Osteocyte (in vitro differentiated cells): Measurements from ENCODE around the gene ELSPBP1. TPM values are rescaled to one million over a fixed set of nuclear protein-coding genes. Genes with fewer than 3 reads are reported as not detected.
A peak's percentile ranks its signal among the peaks of the same experiment; 100 is the strongest.
"Not testable (repeated sequence)": the region's sequence is repeated elsewhere in the genome, so short reads cannot be mapped to it uniquely, and the experiment has no call there.

Experiments
- DNase-seq: peaks from one replicate; pipeline ENCODE4 v3.0.0; 2021; ENCODE audit warnings: mixed read lengths; ENCODE audit not compliant: unreplicated experiment; ENCODE audit errors: extremely low spot score
- H3K27ac Mint-ChIP-seq: one replicate; pipeline ENCODE4 v1.8.0; 2021; ENCODE audit warnings: mild to moderate bottlenecking, mixed read lengths; ENCODE audit not compliant: unreplicated experiment
- H3K27me3 Mint-ChIP-seq: one replicate; pipeline ENCODE4 v1.8.0; 2021; ENCODE audit warnings: mixed read lengths; ENCODE audit not compliant: unreplicated experiment
- H3K36me3 Mint-ChIP-seq: one replicate; pipeline ENCODE4 v1.8.0; 2021; ENCODE audit warnings: mixed read lengths; ENCODE audit not compliant: unreplicated experiment
- H3K4me1 Mint-ChIP-seq: one replicate; pipeline ENCODE4 v1.8.0; 2021; ENCODE audit warnings: mixed read lengths; ENCODE audit not compliant: unreplicated experiment
- H3K4me3 Mint-ChIP-seq: one replicate; pipeline ENCODE4 v1.8.0; 2021; ENCODE audit warnings: mild to moderate bottlenecking, moderate library complexity, mixed read lengths; ENCODE audit not compliant: unreplicated experiment
- H3K9me3 Mint-ChIP-seq: one replicate; pipeline ENCODE4 v1.8.0; 2021; ENCODE audit warnings: mixed read lengths; ENCODE audit not compliant: unreplicated experiment
- long read RNA-seq: library from polyadenylated mRNA; unstranded; transcript quantifications from one replicate; pipeline ENCODE4 v2.0.0, GENCODE V29; 2021
- total RNA-seq: library from RNA; stranded (reverse); gene quantifications from 2 replicates; pipeline ENCODE4 v1.2.1, GENCODE V29; 2021
- TF ChIP-seq, protein P1 (sequence below): fragments of 200-600 bp; sonication (generic); IDR thresholded peaks from 2 replicates; pipeline ENCODE4 v1.5.0; 2021; ENCODE audit warnings: antibody characterized with exemption, mild to moderate bottlenecking, moderate library complexity

The ELSPBP1 gene
- not detected in 2 replicates for total RNA-seq
- long read RNA-seq: 0 reads

DNA sequence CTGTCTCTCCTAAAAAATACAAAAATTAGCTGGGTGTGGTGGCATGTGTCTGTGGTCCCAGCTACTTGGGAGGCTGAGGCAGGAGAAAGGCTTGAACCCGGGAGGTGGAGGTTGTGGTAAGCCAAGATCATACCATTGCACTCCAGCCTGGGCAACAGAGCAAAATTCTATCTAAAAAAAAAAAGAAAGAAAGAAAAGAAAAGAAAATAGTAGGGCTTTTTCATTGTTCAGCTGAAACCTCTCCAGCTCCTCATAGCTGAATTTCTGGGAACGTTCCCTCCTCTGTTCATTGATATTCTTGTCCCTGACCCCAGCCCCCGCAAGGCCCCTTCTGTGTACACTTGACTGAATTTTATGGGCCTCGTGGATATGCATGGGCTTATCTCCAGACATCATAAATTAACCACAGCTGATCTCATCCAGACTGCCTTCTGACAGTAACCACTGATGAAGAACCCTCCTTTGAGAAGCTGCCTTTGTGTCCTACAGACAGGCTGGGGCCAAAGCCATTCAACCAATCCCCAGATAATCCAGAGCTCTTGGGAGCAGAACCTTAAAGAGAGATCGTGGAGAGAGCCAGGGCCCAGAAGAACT is at the start of gene ELSPBP1:
ELSPBP1 (plus strand) TSS at position 424 of the 594 bp plus-strand sequence. CDS start 14,036 bp downstream, outside the sequence.
- Mint-ChIP-seq H3K27me3 (peaks cover 15% of the 10 kb centered on the region), H3K9me3 (no peaks in the 10 kb centered on the region), H3K4me1 (no peaks in the 10 kb centered on the region), H3K36me3 (no peaks in the 10 kb centered on the region), H3K4me3 (no peak within 1 kb of the TSS), H3K27ac (no peak within 1 kb of the TSS)
- DNase-seq: no peak
- TF ChIP-seq, protein P1, sequence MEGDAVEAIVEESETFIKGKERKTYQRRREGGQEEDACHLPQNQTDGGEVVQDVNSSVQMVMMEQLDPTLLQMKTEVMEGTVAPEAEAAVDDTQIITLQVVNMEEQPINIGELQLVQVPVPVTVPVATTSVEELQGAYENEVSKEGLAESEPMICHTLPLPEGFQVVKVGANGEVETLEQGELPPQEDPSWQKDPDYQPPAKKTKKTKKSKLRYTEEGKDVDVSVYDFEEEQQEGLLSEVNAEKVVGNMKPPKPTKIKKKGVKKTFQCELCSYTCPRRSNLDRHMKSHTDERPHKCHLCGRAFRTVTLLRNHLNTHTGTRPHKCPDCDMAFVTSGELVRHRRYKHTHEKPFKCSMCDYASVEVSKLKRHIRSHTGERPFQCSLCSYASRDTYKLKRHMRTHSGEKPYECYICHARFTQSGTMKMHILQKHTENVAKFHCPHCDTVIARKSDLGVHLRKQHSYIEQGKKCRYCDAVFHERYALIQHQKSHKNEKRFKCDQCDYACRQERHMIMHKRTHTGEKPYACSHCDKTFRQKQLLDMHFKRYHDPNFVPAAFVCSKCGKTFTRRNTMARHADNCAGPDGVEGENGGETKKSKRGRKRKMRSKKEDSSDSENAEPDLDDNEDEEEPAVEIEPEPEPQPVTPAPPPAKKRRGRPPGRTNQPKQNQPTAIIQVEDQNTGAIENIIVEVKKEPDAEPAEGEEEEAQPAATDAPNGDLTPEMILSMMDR: no peak

DNA sequence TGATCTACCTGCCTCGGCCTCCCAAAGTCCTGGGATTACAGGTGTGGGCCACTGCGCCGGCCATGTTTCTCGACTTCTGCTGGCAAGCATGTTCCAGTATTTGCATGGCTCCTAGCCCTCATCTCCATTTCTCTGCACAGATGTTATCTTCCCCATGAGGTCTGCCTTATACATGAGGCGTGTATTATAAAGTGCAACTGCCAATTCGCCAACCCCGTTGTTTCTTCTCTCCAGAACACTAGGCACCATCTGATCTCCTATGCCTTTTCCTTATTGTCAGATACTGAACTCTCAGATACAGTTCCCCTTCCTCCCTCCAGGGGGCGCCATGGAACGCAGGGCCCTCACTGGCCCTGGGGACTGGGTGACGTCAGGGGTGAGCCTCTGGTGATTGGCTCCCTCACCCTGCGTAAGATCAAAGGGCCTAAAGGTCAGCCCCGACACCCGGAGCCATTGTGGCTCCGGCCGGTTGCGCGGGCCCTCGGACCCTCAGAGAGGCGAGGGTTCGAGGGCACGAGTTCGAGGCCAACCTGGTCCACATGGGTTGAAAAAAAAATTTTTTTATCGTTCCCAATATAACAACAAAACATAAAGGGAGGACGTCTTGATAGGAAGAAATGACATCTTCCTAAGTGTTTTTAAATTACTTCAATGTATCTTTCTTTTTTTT is 44.4 kb upstream of the ELSPBP1 start:
- H3K4me3 Mint-ChIP-seq, H3K9me3 Mint-ChIP-seq, H3K27me3 Mint-ChIP-seq, H3K4me1 Mint-ChIP-seq, H3K36me3 Mint-ChIP-seq, H3K27ac Mint-ChIP-seq: not testable (repeated sequence)
- TF ChIP-seq, protein P1: peak; percentile 35
- peak; percentile 93 for DNase-seq

DNA sequence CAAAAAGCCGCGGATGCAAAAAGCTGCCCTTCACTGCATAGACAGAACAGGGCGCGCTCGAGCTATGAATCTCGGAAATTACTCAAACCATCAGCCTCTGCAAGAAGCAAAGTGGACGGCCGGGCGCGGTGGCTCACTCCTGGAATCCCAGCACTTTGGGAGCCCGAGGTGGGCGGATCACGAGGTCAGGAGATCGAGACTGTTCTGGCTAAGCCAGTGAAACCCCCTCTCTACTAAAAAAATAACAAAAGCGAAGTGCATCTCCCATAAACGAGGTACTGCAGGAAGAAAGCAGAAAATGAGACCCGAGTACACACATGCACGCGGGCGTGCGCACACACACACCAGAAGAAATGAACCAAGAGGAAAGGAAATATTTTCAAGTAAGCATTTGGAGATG is 42.3 kb upstream of the ELSPBP1 start:
- H3K4me3 Mint-ChIP-seq, H3K27ac Mint-ChIP-seq, DNase-seq, H3K9me3 Mint-ChIP-seq, H3K36me3 Mint-ChIP-seq, H3K27me3 Mint-ChIP-seq, H3K4me1 Mint-ChIP-seq: not testable (repeated sequence)

DNA sequence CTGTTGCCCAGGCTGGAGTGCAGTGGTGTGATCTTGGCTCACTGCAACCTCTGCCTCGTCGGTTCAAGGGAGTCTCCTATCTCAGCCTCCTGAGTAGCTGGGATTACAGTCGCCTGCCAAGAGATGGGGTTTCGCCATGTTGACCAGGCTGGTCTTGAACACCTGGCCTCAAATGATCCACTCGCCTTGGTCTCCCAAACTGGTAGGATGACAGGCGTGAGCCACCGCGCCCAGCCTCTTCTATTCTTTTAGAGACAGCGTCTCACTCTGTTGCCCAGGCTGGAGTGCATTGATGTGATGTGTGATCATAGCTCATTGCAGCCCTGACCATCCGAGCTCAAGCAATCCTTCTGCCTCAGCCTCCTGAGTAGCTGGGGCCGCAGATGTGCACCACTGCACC is 38.5 kb upstream of the ELSPBP1 start:
- not testable (repeated sequence) for H3K9me3 Mint-ChIP-seq, H3K4me1 Mint-ChIP-seq, H3K27ac Mint-ChIP-seq, H3K36me3 Mint-ChIP-seq, H3K4me3 Mint-ChIP-seq
- peaks cover 16% of the 10 kb centered on the region for H3K27me3 Mint-ChIP-seq
- peak; percentile 80 for DNase-seq

DNA sequence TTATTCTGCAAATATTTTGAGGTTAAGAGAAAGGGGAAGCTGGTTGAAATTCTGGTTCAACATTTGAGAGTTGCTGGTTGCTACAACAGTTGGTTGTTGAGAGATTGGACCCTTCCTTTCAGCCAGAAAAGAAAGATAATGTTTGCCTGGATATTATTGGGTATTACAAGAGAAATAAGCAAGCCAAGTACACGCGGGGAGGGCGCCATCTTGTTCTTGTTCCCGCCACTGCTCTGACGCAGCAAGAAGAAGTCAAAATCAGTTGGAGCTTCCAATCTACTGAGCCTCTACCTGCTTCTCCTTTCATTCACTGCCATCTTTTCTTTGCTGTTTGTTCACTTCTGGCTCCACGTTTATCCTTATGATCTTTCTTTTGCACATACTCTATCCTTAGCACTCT is 20.9 kb upstream of the ELSPBP1 start:
- H3K4me3 Mint-ChIP-seq: no peak overlapping the region
- TF ChIP-seq, protein P1: no peak
- H3K4me1 Mint-ChIP-seq: no peaks in the 10 kb centered on the region
- H3K36me3 Mint-ChIP-seq: no peaks in the 10 kb centered on the region
- no peak for DNase-seq
- no peaks in the 10 kb centered on the region for H3K9me3 Mint-ChIP-seq
- H3K27ac Mint-ChIP-seq: no peak overlapping the region
- H3K27me3 Mint-ChIP-seq: peaks cover 32% of the 10 kb centered on the region

DNA sequence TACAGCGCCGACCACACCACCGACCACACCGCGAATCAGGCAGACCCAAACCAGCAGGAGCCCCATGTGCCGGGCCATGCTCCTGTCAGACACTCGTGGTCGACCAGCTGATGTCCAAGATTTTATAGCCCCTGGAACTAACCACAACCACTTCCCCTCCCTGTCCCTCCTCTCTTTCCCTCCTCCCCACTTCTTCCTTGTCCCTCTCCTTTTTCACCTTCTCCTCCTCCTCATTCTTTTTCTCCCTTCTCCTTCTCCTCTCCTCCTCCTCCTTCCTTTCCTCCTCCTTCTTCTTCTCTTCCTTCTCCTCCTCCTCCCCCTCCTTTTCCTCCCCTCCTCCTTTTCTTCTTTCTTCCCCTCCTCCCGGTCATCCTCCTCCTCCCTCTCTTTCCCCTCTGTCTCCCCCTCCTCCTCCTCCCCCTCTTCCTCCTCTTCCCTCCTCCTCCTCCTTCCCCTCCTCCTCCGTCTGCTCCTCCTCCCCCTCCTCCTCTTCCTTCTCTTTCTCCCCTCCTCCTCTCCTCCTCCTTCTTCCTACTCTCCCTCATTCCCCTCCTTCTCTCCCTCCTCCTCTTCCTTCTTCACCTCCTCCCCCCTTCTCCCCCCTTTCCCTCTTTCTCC is 3.1 kb upstream of the ELSPBP1 start:
- Mint-ChIP-seq H3K4me3 (no peak overlapping the region), H3K27ac (no peak overlapping the region), H3K9me3 (no peaks in the 10 kb centered on the region), H3K4me1 (no peaks in the 10 kb centered on the region), H3K36me3 (no peaks in the 10 kb centered on the region), H3K27me3 (peaks cover 15% of the 10 kb centered on the region)
- no peak for DNase-seq
- TF ChIP-seq, protein P1: no peak
